IPS-NIHi7 (cell line): ENCODE measurements around the gene PDCD1LG2.
"Not testable (repeated sequence)": the region's sequence is repeated elsewhere in the genome, so short reads cannot be mapped to it uniquely, and the experiment has no call there.

Experiments
- DNase-seq: peaks from one replicate; pipeline ENCODE4 v3.0.0; 2012; ENCODE audit warnings: mixed read lengths; ENCODE audit errors: extremely low spot score

Gene PDCD1LG2

GRCh38 chr9:5510360-5510931 lies at the start of gene PDCD1LG2:
PDCD1LG2 (plus strand) TSS chr9:5510531; CDS start chr9:5522547, 12,016 bp downstream.
- no peak for DNase-seq

- not testable (repeated sequence) for DNase-seq
Observed at GRCh38 chr9:5464831-5465330, 45.5 kb upstream of the PDCD1LG2 start.

- no peak for DNase-seq
Observed at GRCh38 chr9:5466005-5466404, 44.3 kb upstream of the PDCD1LG2 start.

GRCh38 chr9:5466766-5467165 lies 43.6 kb upstream of the PDCD1LG2 start:
- DNase-seq: no peak

- no peak for DNase-seq
Observed at GRCh38 chr9:5468850-5469249, 41.5 kb upstream of the PDCD1LG2 start.

- no peak for DNase-seq
Observed at GRCh38 chr9:5470122-5470521, 40.2 kb upstream of the PDCD1LG2 start.

- DNase-seq: no peak
Observed at GRCh38 chr9:5470816-5471215, 39.5 kb upstream of the PDCD1LG2 start.

GRCh38 chr9:5475611-5476010 lies 34.7 kb upstream of the PDCD1LG2 start:
- not testable (repeated sequence) for DNase-seq

GRCh38 chr9:5478206-5478605 lies 32.1 kb upstream of the PDCD1LG2 start:
- DNase-seq: no peak

- DNase-seq: no peak
Observed at GRCh38 chr9:5479994-5480694, 30.2 kb upstream of the PDCD1LG2 start.

- no peak for DNase-seq
Observed at GRCh38 chr9:5480919-5481318, 29.4 kb upstream of the PDCD1LG2 start.

- DNase-seq: no peak
Observed at GRCh38 chr9:5481322-5482040, 28.9 kb upstream of the PDCD1LG2 start.

- DNase-seq: no peak
Observed at GRCh38 chr9:5482194-5482593, 28.1 kb upstream of the PDCD1LG2 start.

GRCh38 chr9:5483306-5483705 lies 27.0 kb upstream of the PDCD1LG2 start:
- DNase-seq: no peak

- DNase-seq: no peak
Observed at GRCh38 chr9:5485378-5486085, 24.8 kb upstream of the PDCD1LG2 start.

- DNase-seq: no peak
Observed at GRCh38 chr9:5486988-5487387, 23.3 kb upstream of the PDCD1LG2 start.

GRCh38 chr9:5488221-5489008 lies 21.9 kb upstream of the PDCD1LG2 start:
- DNase-seq: no peak

GRCh38 chr9:5489630-5490490 lies 20.5 kb upstream of the PDCD1LG2 start:
- DNase-seq: no peak

GRCh38 chr9:5492965-5493678 lies 17.2 kb upstream of the PDCD1LG2 start:
- no peak for DNase-seq
